ENCODE data around the gene TMEM208.

The TMEM208 gene

DNA sequence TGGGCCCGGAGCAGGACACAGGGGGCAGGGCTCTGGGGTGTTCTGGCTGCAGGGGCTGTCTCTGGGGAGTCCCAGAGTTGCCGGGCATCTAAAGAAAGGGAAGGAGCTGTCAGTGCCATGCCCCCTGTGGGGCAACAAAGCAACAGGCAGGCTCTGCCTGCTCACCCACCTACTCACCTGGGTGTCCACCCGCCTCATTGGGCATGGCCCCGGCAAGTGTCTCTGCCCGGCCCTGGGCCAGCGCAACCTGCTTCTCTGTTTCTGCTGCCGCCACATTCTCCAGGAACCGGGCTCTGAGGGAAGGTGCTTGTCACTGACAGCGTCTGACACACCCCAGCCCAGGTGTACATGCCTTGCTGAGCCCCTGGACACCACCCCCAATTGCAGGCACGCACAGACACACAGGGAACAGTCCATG lies 7.3 kb downstream of the TMEM208 start:
- no peak for DNase-seq (ENCODE audit: extremely low read depth in 1 of 2, low read depth in 1 of 2)

- DNase-seq (ENCODE audit: extremely low read depth in 1 of 2, low read depth in 1 of 2) = no peak
Observed at GRCh38 chr16:67235816-67236562, 9.1 kb downstream of the TMEM208 start.

DNA sequence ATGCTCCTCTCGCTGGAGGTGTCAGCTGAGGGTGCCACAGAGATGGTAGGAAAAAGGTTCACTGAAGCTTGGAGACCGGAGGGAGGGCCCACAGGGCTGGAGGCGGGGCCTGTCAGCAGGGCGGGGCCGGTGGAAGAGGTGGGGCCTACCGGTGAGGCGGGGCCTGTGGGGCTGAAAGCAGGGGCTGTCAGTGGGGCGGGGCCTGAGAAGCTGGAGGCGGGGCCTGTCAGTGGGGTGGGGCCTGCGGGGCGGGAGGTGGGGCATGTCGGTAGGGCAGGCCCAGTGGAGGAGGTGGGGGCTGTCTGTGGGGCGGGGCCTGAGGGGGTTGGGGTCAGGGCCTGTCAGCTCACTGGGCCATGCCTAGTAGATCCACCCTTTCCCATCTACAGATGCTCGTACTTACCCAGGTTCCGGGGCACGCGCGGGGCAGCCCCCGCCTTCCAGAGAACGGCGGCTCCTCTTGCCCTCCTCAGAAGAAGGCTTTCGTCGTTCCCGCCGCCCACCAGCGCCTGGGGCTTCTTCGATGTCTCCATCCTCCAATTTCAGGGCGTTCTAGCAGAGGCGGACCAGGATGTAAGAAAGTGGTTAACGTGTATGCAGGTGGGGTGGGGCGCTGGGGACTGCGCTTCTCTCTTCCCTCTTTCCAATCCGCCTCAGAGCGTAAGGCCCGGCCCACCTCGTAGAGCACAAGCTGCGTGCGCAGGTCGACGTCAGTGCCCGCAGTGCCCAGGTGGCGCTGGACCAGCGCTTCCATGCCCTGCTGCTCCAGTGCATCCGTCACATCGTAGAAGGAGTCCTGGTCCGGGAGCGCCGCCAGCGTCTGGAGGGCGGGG lies 9.8 kb downstream of the TMEM208 start:
- DNase-seq (ENCODE audit: extremely low read depth in 1 of 2, low read depth in 1 of 2) = no peak

DNA sequence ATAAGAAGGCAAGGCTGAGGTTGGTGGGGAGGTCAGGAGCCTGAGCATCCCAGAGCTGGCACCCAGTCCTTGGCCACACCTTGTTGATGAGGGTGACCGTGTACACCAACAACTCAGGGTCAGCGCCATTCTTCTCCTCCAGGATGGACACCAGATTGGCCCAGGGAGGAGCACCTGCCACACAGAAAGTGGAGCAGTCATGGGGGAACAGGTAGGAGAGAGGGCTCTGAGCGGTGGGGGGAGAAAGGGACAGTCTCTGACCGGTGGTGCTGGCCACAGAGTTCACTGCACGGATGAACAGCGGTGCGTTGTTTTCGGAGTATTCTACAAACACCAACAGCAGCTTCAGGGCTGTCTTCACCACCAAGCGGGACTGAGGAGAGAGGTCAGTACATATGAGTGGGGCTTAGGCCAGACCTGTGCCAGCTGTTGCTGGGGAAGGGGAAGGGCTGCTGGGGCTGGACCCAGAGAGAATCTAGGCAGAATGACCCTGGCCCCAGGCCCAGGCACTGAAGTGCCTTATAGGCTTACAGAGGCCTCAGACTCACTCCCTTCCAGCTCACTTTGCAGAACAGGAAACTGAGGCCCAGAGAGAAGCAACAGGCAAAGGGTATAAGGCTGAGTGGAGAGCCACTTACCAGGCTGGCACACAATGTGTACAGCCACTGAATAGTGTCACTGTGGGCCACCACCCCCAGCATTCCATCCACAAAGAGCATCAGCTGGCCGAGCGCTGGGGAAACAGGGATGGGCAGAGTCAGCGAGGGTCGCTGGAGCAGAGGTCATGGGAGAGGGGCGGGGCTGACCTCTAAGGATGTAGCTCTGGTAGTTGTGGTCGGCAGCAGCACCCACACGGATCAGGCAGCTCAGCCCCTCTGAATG lies 10.7 kb downstream of the TMEM208 start:
- no peak for DNase-seq (ENCODE audit: extremely low read depth in 1 of 2, low read depth in 1 of 2)

DNA sequence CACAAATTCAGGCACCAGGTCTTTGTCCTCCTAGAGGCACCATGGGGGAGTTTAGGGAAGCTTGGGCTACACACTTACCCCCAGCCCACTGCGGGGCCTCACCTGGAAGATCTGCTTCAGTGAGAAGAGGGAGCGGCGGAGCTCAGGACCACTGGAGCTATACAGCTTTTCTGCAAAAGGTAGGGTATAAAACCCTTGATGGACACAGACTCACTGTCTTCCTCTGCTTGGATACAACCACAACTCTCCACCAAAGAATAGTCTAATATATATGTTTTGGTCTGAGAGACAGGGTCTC lies 11.3 kb downstream of the TMEM208 start:
- DNase-seq (ENCODE audit: extremely low read depth in 1 of 2, low read depth in 1 of 2) = no peak

GRCh38 chr16:67238806-67239470 lies 12.0 kb downstream of the TMEM208 start:
- no peak for DNase-seq (ENCODE audit: extremely low read depth in 1 of 2, low read depth in 1 of 2)

- DNase-seq (ENCODE audit: extremely low read depth in 1 of 2, low read depth in 1 of 2) = no peak
Observed at GRCh38 chr16:67240506-67240905, 13.6 kb downstream of the TMEM208 start.

GRCh38 chr16:67241008-67241900 lies 14.3 kb downstream of the TMEM208 start:
- DNase-seq (ENCODE audit: extremely low read depth in 1 of 2, low read depth in 1 of 2) = no peak

- no peak for DNase-seq (ENCODE audit: extremely low read depth in 1 of 2, low read depth in 1 of 2)
Observed at GRCh38 chr16:67242138-67242730, 15.3 kb downstream of the TMEM208 start.

DNA sequence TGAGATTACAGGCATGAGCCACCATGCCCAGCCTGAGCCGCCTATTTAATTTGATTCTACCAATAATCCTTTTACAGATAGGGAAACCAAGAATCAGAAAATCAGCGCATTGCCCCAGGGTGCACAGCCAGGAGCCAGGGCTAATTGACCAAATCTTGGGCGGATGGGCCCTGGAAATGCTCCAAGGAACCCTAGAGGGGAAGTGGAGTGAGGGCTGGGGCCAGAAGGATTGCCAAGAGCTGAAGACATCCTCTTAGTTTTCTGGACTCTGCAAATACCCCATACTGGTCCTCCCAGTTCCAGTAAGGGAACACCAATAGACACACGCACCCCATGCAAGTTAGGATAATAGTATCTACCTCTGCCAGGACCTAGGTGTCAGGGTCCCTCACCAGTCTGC lies 16.6 kb downstream of the TMEM208 start:
- no peak for DNase-seq (ENCODE audit: extremely low read depth in 1 of 2, low read depth in 1 of 2)

- peak; percentile 57 to 62 for DNase-seq (ENCODE audit: extremely low read depth in 1 of 2, low read depth in 1 of 2)
Observed at GRCh38 chr16:67244387-67245185, 17.7 kb downstream of the TMEM208 start.

GRCh38 chr16:67245186-67245585 lies 18.3 kb downstream of the TMEM208 start:
- DNase-seq (ENCODE audit: extremely low read depth in 1 of 2, low read depth in 1 of 2) = no peak

GRCh38 chr16:67245674-67246080 lies 18.7 kb downstream of the TMEM208 start:
- DNase-seq (ENCODE audit: extremely low read depth in 1 of 2, low read depth in 1 of 2) = no peak

- DNase-seq (ENCODE audit: extremely low read depth in 1 of 2, low read depth in 1 of 2) = no peak
Observed at GRCh38 chr16:67246081-67246755, 19.3 kb downstream of the TMEM208 start.

GRCh38 chr16:67246756-67247191 lies 19.8 kb downstream of the TMEM208 start:
- no peak for DNase-seq (ENCODE audit: extremely low read depth in 1 of 2, low read depth in 1 of 2)

DNA sequence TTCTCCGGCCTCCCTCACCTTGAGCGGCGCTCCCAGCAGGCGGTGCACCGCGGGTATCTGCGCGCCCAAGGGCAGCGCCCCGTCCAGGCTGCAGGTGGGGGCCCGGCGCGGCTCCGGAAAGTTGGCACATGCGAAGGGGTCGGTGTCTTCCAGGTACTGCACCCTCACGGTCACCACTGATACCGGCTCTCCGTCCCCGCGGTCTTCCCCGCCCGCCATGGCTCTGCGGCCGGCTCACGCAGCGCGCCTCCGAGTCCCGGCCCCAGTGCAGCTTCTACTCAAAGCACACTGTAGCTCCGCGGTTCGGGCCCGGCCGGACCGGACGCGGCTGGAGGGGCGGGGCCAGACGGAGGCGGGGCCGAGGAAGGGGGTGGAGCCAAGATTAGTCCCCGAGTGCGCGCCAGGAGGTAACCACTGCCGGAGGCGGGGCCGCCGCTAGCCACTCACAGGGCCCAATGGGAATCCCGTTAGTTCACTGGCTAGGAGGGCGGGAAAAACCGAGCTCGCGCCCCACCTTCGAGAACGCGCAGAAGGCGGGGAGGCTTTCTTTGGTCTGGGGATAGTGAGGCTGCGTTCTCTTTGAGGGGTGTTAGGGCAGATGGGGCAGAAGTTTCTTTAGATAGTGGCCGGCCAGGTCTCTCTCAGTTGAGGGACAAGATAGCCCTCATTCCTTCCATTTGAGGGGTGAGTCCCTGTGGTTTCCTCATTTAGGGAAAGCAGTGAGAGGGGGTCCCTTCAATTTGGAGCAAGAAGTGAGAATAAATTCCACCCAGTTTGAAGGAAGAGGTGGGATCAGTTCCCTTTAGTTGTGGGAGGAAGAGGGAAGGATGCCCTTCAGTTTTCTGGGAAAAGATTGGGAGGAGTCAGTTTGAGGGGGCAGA lies 20.5 kb downstream of the TMEM208 start, which contains the start of gene FHOD1:
FHOD1 (minus strand) TSS at position 290 of the 881 bp plus-strand sequence; CDS start at position 219, 71 bp downstream.
- DNase-seq (ENCODE audit: extremely low read depth in 1 of 2, low read depth in 1 of 2) = peak; percentile 85 to 93

GRCh38 chr16:67248073-67248400 lies 21.1 kb downstream of the TMEM208 start:
- no peak for DNase-seq (ENCODE audit: extremely low read depth in 1 of 2, low read depth in 1 of 2)

Data from activated CD8-positive, alpha-beta memory T cell treated with anti-CD3 and anti-CD28 coated beads for 1 hour (primary cell).